ENCODE results near the gene HYLS1. TPM values are rescaled to one million over a fixed set of nuclear protein-coding genes. Genes with fewer than 3 reads are reported as not detected.

Gene HYLS1
- total RNA-seq, 1 donor from 2014 or later: 4.5 TPM

GRCh38 chr11:125881291-125881690 is 6.2 kb upstream of the HYLS1 start:
- no peak for TF ChIP-seq CTCF (IDR thresholded peaks at IDR 0.05)
- H3K27ac Mint-ChIP-seq (ENCODE audit: unreplicated experiment): no peak overlapping the region
- H3K36me3 Mint-ChIP-seq (ENCODE audit: low read depth): peaks cover 3% of the 10 kb centered on the region
- DNase-seq (ENCODE audit: low spot score): no peak
- H3K4me3 Mint-ChIP-seq (ENCODE audit: unreplicated experiment): no peak overlapping the region
- H3K9me3 Mint-ChIP-seq (ENCODE audit: low read depth): no peaks in the 10 kb centered on the region
- no peaks in the 10 kb centered on the region for H3K4me1 Mint-ChIP-seq (ENCODE audit: low read depth)
- H3K27me3 Mint-ChIP-seq (ENCODE audit: low read depth): peaks cover 21% of the 10 kb centered on the region

DNA sequence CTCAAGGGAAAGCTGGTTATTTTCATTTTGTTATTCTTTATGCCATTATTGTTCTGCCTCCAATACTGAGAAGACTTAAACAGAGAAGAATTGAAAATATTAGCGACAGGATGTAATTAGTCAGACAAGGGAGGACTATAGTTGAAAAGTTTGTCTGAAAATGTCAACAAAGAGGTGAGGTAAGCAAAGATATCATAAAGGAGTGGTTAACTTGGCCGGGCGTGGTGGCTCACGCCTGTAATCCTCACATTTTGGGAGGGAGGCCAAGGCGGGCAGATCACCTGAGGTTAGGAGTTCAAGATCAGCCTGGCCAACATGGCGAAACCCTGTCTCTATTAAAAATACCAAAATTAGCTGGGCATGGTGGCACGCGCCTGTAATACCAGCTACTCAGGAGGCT is 4.1 kb upstream of the HYLS1 start:
- no peaks in the 10 kb centered on the region for H3K9me3 Mint-ChIP-seq (ENCODE audit: low read depth)
- peaks cover 10% of the 10 kb centered on the region for H3K4me1 Mint-ChIP-seq (ENCODE audit: low read depth)
- no peak overlapping the region for H3K27ac Mint-ChIP-seq (ENCODE audit: unreplicated experiment)
- no peak for DNase-seq (ENCODE audit: low spot score)
- H3K27me3 Mint-ChIP-seq (ENCODE audit: low read depth): peaks cover 17% of the 10 kb centered on the region
- H3K36me3 Mint-ChIP-seq (ENCODE audit: low read depth): peaks cover 3% of the 10 kb centered on the region
- H3K4me3 Mint-ChIP-seq (ENCODE audit: unreplicated experiment): no peak overlapping the region
- no peak for TF ChIP-seq CTCF (IDR thresholded peaks at IDR 0.05)

- no peaks in the 10 kb centered on the region for H3K36me3 Mint-ChIP-seq (ENCODE audit: low read depth)
- TF ChIP-seq CTCF (IDR thresholded peaks at IDR 0.05): no peak
- DNase-seq (ENCODE audit: low spot score): no peak
- peak overlapping the region; percentile 76 for H3K4me3 Mint-ChIP-seq (ENCODE audit: unreplicated experiment)
- peaks cover 26% of the 10 kb centered on the region for H3K4me1 Mint-ChIP-seq (ENCODE audit: low read depth)
- no peaks in the 10 kb centered on the region for H3K9me3 Mint-ChIP-seq (ENCODE audit: low read depth)
- peak overlapping the region; percentile 61 for H3K27ac Mint-ChIP-seq (ENCODE audit: unreplicated experiment)
- peaks cover 2% of the 10 kb centered on the region for H3K27me3 Mint-ChIP-seq (ENCODE audit: low read depth)
Observed at GRCh38 chr11:125886997-125887372, 483 bp upstream of the HYLS1 start.

DNA sequence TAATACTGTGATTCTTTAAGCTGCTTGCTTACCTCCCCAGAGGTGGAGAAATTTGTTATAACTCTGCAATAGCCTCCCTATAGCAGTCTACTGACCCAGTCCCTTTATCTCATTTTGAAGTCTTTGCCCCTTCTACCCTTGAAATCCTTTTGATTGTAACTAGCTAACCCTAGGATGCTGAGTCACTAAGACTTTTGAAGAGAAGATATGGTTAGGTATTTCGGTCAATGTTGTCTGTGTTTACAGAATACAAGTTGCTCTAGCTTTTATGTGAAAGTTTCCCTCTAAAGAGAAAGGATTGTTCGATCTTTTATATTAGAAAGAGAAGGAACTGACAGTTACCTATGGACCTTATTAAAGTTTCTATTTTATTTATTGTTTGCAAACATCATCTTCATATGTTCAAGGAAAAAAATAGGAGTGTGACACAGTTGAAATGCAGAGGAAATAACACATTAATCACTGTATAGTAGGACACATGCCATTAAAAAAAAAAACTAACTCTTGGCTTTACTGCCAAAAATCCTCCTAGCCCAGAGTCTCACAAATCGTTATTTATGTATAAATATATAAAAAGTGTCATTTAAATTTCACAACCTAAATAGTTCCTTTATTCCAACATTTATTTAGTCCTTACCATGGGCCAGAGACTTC is 3.1 kb downstream of the HYLS1 start:
- DNase-seq (ENCODE audit: low spot score): no peak
- no peak overlapping the region for H3K27ac Mint-ChIP-seq (ENCODE audit: unreplicated experiment)
- H3K27me3 Mint-ChIP-seq (ENCODE audit: low read depth): no peaks in the 10 kb centered on the region
- H3K36me3 Mint-ChIP-seq (ENCODE audit: low read depth): peaks cover 5% of the 10 kb centered on the region
- peaks cover 36% of the 10 kb centered on the region for H3K4me1 Mint-ChIP-seq (ENCODE audit: low read depth)
- H3K9me3 Mint-ChIP-seq (ENCODE audit: low read depth): no peaks in the 10 kb centered on the region
- H3K4me3 Mint-ChIP-seq (ENCODE audit: unreplicated experiment): no peak overlapping the region
- no peak for TF ChIP-seq CTCF (IDR thresholded peaks at IDR 0.05)

DNA sequence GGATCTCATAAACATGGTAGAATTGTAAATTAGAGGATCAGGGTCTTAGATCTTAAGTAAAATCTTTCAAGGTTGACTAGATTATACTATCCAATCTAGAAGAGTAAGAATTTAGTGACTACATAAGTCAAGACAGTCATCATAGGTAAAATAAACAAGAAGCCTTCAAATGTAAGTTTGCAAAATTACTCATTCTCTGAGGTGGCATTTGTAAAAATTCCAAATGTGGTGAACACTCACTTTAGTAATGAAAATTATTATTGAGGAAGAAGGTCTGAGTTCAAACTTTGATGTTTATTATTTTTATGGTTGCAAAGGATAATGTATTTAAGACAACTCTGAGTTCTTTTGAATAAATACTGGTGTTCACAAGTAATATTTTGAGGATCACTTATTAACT is 4.6 kb downstream of the HYLS1 start:
- Mint-ChIP-seq H3K27me3 (ENCODE audit: low read depth) (no peaks in the 10 kb centered on the region), H3K27ac (ENCODE audit: unreplicated experiment) (peak overlapping the region; percentile 27), H3K4me1 (ENCODE audit: low read depth) (peaks cover 45% of the 10 kb centered on the region), H3K36me3 (ENCODE audit: low read depth) (peaks cover 5% of the 10 kb centered on the region), H3K9me3 (ENCODE audit: low read depth) (no peaks in the 10 kb centered on the region), H3K4me3 (ENCODE audit: unreplicated experiment) (no peak overlapping the region)
- no peak for TF ChIP-seq CTCF (IDR thresholded peaks at IDR 0.05)
- DNase-seq (ENCODE audit: low spot score): no peak
